ENCODE results near the gene ODF2.

DNA sequence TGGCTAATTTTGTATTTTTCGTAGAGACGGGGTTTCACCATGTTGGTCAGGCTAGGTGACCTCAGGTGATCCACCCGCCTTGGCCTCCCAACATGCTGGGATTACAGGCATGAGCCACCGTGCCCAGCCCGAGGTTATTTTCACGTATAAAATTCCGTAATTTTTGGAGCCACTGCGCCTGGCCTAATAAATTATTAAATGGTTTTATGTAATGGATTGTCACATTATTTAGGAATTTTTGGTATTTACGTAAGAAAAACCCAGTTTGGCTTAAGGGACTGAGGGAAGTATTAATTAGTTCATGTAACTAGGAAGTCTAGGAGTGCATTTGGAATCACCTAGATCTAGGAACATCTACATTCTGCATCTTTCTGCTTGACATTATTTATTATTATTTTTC is 57.0 kb downstream of the ODF2 start:
- TF ChIP-seq HDAC1 (CRISPR knock-in tag; IDR thresholded peaks at IDR 0.05) (no peak), HDAC2 (CRISPR knock-in tag; IDR thresholded peaks at IDR 0.05) (no peak), CTCF (CRISPR knock-in tag; IDR thresholded peaks at IDR 0.05) (no peak), SMC3 (IDR thresholded peaks at IDR 0.05; ENCODE audit: low read length) (no peak), NR2F1 (CRISPR knock-in tag; IDR thresholded peaks at IDR 0.05) (no peak), POLR2A (IDR thresholded peaks at IDR 0.05; ENCODE audit: insufficient read depth in 1 of 2, low read depth in 2 of 2, low read length in 2 of 2) (no peak), ZNF430 (CRISPR knock-in tag; IDR thresholded peaks at IDR 0.05) (no peak), ZNF761 (CRISPR knock-in tag; conservative IDR thresholded peaks at IDR 0.05) (no peak), ZBTB8A (CRISPR knock-in tag; IDR thresholded peaks at IDR 0.05; ENCODE audit: borderline replicate concordance, low read depth) (no peak), AKAP8 (CRISPR knock-in tag; IDR thresholded peaks at IDR 0.05) (no peak), ZFP37 (CRISPR knock-in tag; IDR thresholded peaks at IDR 0.05; ENCODE audit: borderline replicate concordance) (no peak), NFYB (CRISPR knock-in tag; IDR thresholded peaks at IDR 0.05) (no peak)

All from HepG2 (cell line).